ENCODE measurements around the gene ITK. TPM values are rescaled to one million over a fixed set of nuclear protein-coding genes. Genes with fewer than 3 reads are reported as not detected.

The ITK gene
- total RNA-seq (1 to 10 TPM in 1 of 4 donors, under 1 TPM in 3; 0.62 to 1.6 (median 0.84) TPM), polyA plus RNA-seq (0.34 TPM)
- long read RNA-seq, donor 1, full-length matches to known transcripts, result 1 of 3 reads
- long read RNA-seq, donor 1, partial matches to known transcripts, result 1 of 3 reads
- long read RNA-seq, donor 1, other reads (novel, unspliced or antisense), result 1 of 3 reads
- long read RNA-seq, donor 2, result 0 reads
- long read RNA-seq, donor 3, full-length matches to known transcripts, result 1 of 1 reads
- long read RNA-seq, donor 3, partial matches to known transcripts, result 0 of 1 reads
- long read RNA-seq, donor 3, other reads (novel, unspliced or antisense), result 0 of 1 reads
- long read RNA-seq, donor 4, result 0 reads

DNA sequence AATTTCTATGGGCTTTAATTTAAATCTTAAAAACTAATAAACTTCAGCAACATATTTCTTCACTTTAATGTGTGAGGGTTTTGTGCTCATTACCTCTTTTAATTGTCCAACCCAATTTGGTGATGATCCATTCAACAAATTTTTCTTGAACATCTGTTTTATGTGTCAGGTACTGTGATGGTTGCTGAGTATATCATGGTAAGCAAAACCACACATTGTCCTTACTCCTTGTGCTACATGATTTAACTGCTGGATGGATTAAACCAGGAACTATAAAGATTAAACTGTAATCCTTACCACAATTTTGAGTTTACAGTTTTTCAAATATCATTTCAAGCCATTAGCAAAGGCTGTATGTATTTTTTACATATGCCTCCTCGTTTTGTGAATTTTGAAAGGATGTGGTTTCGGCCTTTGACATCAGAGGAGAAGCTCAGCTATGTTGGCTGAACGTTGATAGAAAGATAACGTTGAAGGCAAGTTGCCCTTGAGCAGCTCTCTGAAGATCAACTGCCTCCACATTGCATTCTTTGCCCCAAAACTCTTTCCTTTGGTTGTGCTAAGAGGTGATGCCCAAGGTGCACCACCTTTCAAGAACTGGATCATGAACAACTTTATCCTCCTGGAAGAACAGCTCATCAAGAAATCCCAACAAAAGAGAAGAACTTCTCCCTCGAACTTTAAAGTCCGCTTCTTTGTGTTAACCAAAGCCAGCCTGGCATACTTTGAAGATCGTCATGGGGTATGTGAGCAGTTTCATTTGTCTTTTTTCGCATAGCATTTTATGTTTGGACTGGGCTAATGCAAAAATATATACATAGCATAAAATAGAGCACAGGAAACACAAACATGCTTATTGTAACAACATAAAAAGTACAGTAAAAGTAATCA, at the start of gene ITK:
Gene ITK (plus strand): TSS at position 467 of the 891 bp plus-strand sequence. CDS start 138 bp downstream, at position 605.
- intact Hi-C loops (cut with DNase I), result no loop called here
- H3K27ac ChIP-seq (ENCODE audit: low read length), result no peak within 1 kb of the TSS
- 74% methylated on average over 8 of the region's 8 CpGs for WGBS
- no peaks in the 10 kb centered on the region for H3K27me3 ChIP-seq (ENCODE audit: control insufficient read depth, insufficient read depth)
- ATAC-seq, result no peak
- no peak within 1 kb of the TSS for H3K4me3 ChIP-seq (ENCODE audit: low read length)
- peaks cover 2% of the 10 kb centered on the region for H3K9me3 ChIP-seq (ENCODE audit: control insufficient read depth, low read length)
- H3K4me1 ChIP-seq (ENCODE audit: control insufficient read depth, insufficient read depth, low read length), result no peaks in the 10 kb centered on the region
- DNase-seq, result no peak

DNA sequence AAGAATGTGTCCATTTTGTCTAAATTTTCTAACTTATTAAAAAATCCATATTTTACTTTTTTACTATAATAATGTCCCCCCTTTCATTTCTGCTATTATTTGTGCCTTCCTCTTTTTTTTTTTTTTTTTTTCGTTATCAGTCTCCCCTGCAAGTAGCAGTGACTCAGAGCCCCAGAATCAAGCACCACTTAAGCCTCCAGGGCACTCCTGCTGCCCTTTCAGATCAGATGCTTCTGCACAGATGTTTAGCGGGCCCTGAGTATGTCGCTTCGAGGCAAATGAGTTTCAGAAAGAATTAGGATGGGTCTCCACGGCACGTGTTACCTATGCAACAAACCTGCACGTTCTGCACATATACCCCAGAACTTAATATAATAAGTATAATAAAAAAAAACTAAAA, 49.7 kb upstream of the ITK start:
- ATAC-seq, result peak in 1 of 2 donors; percentile 66
- Histone ChIP-seq H3K27me3 (ENCODE audit: control insufficient read depth, insufficient read depth) (no peaks in the 10 kb centered on the region), H3K4me3 (ENCODE audit: low read length) (no peak overlapping the region), H3K27ac (ENCODE audit: low read length) (no peak overlapping the region), H3K4me1 (ENCODE audit: control insufficient read depth, insufficient read depth, low read length) (no peaks in the 10 kb centered on the region), H3K9me3 (ENCODE audit: control insufficient read depth, low read length) (no peaks in the 10 kb centered on the region)
- DNase-seq, result no peak
- intact Hi-C loops (cut with DNase I), result no loop called here
- 58% methylated on average over 7 of the region's 7 CpGs for WGBS

DNA sequence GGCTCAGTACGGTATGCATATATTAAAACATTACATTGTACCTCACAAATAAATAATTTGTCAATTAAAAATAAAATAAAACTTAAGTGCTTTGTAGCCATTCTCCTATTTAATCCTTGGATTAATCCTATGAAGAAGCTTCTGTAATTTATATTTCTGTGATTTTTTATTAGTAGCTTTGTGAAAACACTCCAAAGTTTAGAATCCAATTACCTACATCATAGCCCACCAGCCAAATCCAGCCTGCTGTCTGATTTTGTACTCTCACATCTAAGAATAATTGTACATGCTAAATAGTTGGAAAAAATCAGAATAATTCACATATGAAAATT, 48.4 kb upstream of the ITK start:
- no peak overlapping the region for H3K27ac ChIP-seq (ENCODE audit: low read length)
- no peak for DNase-seq
- H3K9me3 ChIP-seq (ENCODE audit: control insufficient read depth, low read length), result no peaks in the 10 kb centered on the region
- H3K4me1 ChIP-seq (ENCODE audit: control insufficient read depth, insufficient read depth, low read length), result no peaks in the 10 kb centered on the region
- WGBS, result 10% methylated on average over 1 of the region's 1 CpG
- H3K27me3 ChIP-seq (ENCODE audit: control insufficient read depth, insufficient read depth), result no peaks in the 10 kb centered on the region
- intact Hi-C loops (cut with DNase I), result no loop called here
- ATAC-seq, result no peak
- no peak overlapping the region for H3K4me3 ChIP-seq (ENCODE audit: low read length)

DNA sequence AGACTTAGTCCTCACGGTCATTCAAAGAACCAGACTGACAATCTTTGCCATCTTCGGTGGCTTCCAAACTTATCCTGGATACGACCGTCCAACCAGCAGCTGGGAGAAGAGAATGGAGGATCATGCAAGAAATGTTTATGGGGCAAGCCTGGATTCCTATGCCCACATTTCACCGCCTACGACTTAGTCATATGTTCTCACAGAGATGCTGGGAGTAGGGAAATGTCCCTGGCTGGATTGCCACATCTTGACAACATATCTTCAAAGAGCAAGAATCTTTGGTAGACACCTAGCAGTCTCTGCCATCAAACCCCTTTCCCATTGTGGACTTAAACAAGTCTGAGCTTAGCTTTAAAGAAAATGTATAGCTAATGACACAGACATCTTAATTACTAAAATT, 42.9 kb upstream of the ITK start:
- DNase-seq, result no peak
- ATAC-seq, result no peak
- no peaks in the 10 kb centered on the region for H3K27me3 ChIP-seq (ENCODE audit: control insufficient read depth, insufficient read depth)
- no peaks in the 10 kb centered on the region for H3K4me1 ChIP-seq (ENCODE audit: control insufficient read depth, insufficient read depth, low read length)
- intact Hi-C loops (cut with DNase I), result no loop called here
- H3K27ac ChIP-seq (ENCODE audit: low read length), result no peak overlapping the region
- no peak overlapping the region for H3K4me3 ChIP-seq (ENCODE audit: low read length)
- 95% methylated on average over 6 of the region's 6 CpGs for WGBS
- H3K9me3 ChIP-seq (ENCODE audit: control insufficient read depth, low read length), result no peaks in the 10 kb centered on the region

DNA sequence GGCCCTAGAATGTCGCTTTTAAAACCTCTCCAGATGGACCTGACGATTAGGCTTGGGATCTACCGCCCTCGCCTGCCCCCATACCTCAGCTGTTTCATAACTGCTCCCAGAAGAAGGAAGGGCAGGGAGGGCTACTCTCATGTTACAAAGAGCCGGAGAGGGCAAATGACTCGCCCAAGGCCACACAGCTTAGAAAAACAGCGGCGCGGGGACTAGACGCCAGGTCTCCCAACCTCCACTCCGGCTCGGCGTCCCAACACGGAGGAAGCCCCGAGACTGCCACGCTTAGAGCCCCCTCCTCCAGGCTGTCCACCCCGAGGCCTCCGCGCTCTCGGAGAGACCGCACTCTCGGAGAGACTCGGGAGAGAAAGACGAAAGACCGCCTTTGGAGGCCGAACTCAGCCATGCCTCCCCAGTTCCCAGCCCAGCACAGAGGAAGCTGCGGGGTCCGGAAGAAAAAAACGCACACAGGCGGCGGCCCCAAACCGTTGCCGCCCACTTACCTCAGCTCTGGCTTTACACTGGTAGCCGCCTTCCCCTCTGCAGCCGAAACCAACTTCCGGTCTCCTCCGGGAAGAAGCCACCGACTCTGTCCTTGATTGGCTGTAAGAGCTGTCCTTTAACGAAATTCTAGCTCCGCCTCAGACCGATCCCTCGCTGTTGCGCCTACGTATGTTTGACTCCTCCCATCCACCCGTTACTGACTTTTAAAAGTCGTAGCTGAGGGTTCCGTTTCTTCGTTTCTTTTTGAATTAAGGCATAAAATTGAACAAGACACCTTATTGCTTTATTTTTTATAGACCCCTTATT, 38.1 kb upstream of the ITK start, which contains the start of gene MED7:
Gene MED7 (minus strand): TSS at position 549 of the 810 bp plus-strand sequence. CDS start 3,434 bp downstream, outside the sequence.
- intact Hi-C loops (cut with DNase I), result loop anchor here in 1 of 4 donors (10.0 kb wide), 2 partner anchors 112 to 172 kb away; no protein-coding TSS in a partner anchor
- peak within 1 kb of the TSS; percentile 98 for H3K27ac ChIP-seq (ENCODE audit: low read length)
- peak; percentile 92 to 95 (median 94) for DNase-seq
- H3K9me3 ChIP-seq (ENCODE audit: control insufficient read depth, low read length), result no peaks in the 10 kb centered on the region
- peaks cover 2% of the 10 kb centered on the region for H3K4me1 ChIP-seq (ENCODE audit: control insufficient read depth, insufficient read depth, low read length)
- peak within 1 kb of the TSS; percentile 69 for H3K4me3 ChIP-seq (ENCODE audit: low read length)
- WGBS, result under 1% methylated on average over 48 of the region's 48 CpGs
- H3K27me3 ChIP-seq (ENCODE audit: control insufficient read depth, insufficient read depth), result no peaks in the 10 kb centered on the region
- ATAC-seq, result peak; percentile 99

DNA sequence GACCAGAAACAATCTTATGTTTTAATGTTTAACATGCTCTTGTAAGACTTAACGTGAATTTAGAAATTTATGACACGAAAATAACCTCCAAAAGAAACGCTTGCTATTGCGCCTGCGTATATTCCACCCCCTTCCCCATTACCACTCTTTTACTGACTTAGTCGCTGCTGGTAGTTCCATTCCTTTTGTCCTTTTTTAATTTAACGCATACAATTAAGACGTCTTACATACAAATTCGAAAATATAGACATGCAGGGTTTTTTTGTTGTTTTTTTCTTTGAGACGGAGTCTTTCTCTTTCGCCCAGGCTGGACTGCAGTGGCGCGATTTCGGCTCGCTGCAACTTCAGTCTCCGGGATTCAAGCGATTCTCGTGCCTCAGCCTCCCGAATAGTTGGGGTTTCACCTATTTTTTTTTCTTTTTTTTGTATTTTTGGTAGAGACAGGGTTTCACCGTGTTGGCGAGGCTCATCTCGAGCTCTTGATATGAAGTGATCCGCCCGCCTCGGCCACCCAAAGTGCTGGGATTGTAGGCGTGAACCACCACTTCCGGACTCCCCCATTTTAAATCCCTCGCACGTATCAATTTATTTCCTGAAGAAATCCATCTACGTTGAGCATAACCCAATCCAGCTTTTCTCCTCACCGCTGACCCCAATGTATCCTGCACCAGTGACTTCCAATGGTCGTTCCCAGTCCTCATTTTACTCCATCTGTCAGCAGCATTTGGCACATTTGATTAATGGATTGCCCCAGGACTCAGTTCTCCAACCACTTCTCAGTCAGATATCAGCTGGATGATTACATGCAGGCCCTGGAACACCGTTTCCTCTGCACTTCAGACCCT, 37.3 kb upstream of the ITK start:
- ATAC-seq (peak; percentile 66), DNase-seq (peak; percentile 60 to 88 (median 83))
- WGBS, result 5% methylated on average over 33 of the region's 33 CpGs
- H3K27me3 ChIP-seq (ENCODE audit: control insufficient read depth, insufficient read depth), result no peaks in the 10 kb centered on the region
- H3K9me3 ChIP-seq (ENCODE audit: control insufficient read depth, low read length), result no peaks in the 10 kb centered on the region
- peak overlapping the region; percentile 69 for H3K4me3 ChIP-seq (ENCODE audit: low read length)
- intact Hi-C loops (cut with DNase I), result loop anchor here in 1 of 4 donors (10.0 kb wide), 2 partner anchors 111 to 171 kb away; no protein-coding TSS in a partner anchor
- H3K27ac ChIP-seq (ENCODE audit: low read length), result peak overlapping the region; percentile 98
- H3K4me1 ChIP-seq (ENCODE audit: control insufficient read depth, insufficient read depth, low read length), result peaks cover 2% of the 10 kb centered on the region

DNA sequence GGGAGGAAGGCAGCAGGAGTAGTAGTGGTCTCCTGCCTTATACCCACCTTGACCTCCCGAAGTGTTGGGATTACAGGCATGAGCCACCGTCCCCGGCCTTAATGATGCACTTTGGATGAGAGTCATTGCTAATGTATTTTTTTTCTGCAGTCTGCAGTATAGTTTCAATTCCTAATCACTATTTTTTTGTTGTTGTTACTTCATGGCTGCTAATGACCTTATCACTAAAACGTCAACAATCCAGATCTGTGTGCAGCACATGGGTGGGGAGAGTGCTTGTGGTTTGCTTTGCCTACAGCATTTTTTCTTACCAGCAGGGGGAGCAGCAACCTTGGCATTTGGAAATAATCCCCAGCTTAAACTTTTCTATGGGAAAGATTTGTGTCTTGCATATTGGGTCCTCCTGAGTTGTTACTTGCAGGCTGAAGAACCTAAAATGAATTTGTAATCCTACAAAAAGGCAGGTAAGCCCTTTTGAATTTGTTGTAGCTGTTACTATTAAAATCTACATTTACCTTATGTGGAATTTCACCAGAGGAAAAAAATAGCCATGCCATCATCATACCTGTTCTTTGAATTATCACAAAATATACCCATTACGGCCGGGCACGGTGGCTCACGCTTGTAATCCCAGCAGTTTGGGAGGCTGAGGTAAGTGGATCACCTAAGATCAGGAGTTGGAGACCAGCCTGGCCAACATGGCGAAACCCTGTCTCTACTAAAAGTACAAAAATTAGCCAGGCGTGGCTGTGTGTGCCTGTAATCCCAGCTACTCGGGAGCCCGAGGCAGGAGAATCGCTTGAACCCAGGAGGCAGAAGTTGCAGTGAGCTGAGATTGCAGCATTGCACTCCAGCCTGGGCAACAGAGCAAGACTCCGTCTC, 31.7 kb upstream of the ITK start:
- Histone ChIP-seq H3K4me1 (ENCODE audit: control insufficient read depth, insufficient read depth, low read length) (no peaks in the 10 kb centered on the region), H3K27me3 (ENCODE audit: control insufficient read depth, insufficient read depth) (no peaks in the 10 kb centered on the region), H3K4me3 (ENCODE audit: low read length) (no peak overlapping the region), H3K9me3 (ENCODE audit: control insufficient read depth, low read length) (no peaks in the 10 kb centered on the region), H3K27ac (ENCODE audit: low read length) (no peak overlapping the region)
- intact Hi-C loops (cut with DNase I), result loop anchor here in 1 of 4 donors (10.0 kb wide), 2 partner anchors 106 to 166 kb away; no protein-coding TSS in a partner anchor
- 65% methylated on average over 14 of the region's 14 CpGs for WGBS
- DNase-seq, result peak; percentile 43 to 71 (median 51)
- peak; percentile 73 to 87 for ATAC-seq

DNA sequence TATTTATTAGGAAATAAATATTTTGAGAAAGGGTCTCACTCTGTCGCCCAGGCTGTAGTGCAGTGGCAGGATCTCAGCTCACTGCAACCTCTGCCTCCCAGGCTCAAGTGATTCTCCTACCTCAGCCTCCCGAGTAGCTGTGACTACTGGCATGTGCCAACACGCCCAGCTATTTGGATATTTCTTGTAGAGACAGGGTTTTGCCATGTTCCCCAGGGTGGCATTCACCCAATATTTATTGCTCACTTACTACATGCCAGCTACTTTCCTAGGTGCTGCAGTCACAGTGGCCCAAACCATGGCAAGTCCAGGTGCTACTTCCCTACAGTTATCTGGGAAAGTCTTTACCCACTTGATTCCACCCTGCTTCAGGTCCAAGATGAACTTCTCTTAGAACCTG, 29.6 kb upstream of the ITK start:
- no peak for DNase-seq
- ATAC-seq, result no peak
- WGBS, result 87% methylated on average over 3 of the region's 3 CpGs
- Histone ChIP-seq H3K27ac (ENCODE audit: low read length) (no peak overlapping the region), H3K9me3 (ENCODE audit: control insufficient read depth, low read length) (no peaks in the 10 kb centered on the region), H3K4me1 (ENCODE audit: control insufficient read depth, insufficient read depth, low read length) (no peaks in the 10 kb centered on the region), H3K27me3 (ENCODE audit: control insufficient read depth, insufficient read depth) (no peaks in the 10 kb centered on the region), H3K4me3 (ENCODE audit: low read length) (no peak overlapping the region)
- intact Hi-C loops (cut with DNase I), result loop anchor here in 1 of 4 donors (10.0 kb wide), 1 partner anchor 154 kb away; no protein-coding TSS in a partner anchor

DNA sequence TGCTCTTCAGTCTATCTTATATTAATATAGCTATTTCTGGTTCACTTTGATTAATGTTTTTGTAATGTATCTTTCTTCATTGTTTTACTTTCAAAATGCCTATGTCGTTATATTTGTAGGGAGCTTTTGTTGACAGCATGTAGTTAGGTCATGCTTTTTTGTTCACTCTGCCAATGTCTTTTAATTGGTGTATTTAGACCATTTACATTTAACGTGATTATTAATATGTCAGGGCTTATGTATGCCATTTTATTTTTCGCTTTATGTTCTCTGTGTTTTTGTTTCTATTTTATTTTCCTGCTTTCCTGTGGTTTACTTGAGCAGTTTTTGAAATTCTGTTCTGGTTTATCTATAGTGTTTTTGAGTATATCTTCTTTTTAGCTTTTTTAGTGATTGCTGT, 25.3 kb upstream of the ITK start:
- Histone ChIP-seq H3K4me3 (ENCODE audit: low read length) (no peak overlapping the region), H3K27ac (ENCODE audit: low read length) (no peak overlapping the region), H3K27me3 (ENCODE audit: control insufficient read depth, insufficient read depth) (no peaks in the 10 kb centered on the region), H3K4me1 (ENCODE audit: control insufficient read depth, insufficient read depth, low read length) (no peaks in the 10 kb centered on the region), H3K9me3 (ENCODE audit: control insufficient read depth, low read length) (no peaks in the 10 kb centered on the region)
- DNase-seq (no peak), ATAC-seq (no peak)
- 65% methylated on average over 3 of the region's 3 CpGs for WGBS
- intact Hi-C loops (cut with DNase I), result loop anchor here in 1 of 4 donors (10.0 kb wide), 1 partner anchor 150 kb away; no protein-coding TSS in a partner anchor

Measured in right cardiac atrium (tissue), 5 donors.